NCI-H1092 treated with DMSO at 0.1 percent for 48 hours (cell line): ENCODE results near the gene GNG4.
"Not testable (repeated sequence)": the region's sequence is repeated elsewhere in the genome, so short reads cannot be mapped to it uniquely, and the experiment has no call there.

Experiments used
- DNase-seq: peaks from one replicate; lab custom pipeline; 2025; lab: John Stamatoyannopoulos, UW

The GNG4 gene

DNA sequence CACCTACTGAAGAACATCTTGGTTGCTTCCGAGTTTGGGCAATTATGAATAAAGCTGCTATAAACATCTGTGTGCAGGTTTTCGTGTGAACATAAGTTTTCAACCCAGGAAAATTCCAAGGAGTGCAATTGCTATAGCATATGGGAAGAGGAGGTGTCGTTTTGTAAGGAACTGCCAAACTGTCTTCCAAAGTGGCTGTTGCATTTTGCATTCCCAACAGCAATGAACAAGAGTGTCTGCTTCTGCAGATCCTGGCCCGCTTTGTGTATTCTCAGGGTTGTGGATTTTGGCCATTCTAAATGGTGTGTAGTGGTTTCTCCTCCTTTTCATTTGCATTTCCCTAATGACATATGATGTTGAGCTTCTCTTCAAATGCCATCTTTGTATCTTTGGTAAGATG is 23.8 kb downstream of the GNG4 start:
- no peak for DNase-seq

- DNase-seq: no peak
Measured at GRCh38 chr1:235625340-235625739, 24.2 kb downstream of the GNG4 start.

DNA sequence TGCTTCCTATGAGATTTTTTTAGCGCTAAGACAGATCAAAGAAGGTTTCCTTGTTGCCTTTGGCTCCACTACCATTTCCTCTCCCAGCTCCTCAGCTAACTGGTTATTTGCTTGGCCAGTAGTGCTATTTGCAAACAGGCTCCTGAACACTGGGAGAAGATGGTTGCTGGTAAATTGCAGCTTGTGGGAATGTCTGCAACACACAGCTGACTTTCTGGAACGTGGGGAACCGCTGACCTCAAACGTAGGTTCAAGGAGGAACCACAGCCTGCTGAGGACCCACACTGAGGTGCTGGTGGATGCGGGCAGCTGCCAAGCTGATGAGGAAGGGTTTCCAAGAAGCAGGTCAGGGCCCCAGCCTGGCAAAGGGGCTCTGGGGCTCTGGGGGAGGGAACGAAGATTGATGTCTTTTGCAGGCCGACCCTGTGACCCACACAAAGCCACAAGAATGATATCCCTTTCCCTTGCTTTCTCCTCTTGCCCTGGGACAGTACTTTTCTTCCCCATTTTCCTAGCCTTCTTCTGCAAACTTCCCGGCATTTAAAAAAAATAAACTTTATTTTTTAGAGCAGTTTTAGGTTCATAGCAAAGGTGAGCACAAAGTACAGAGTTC is 24.8 kb downstream of the GNG4 start:
- no peak for DNase-seq

- DNase-seq: no peak
Measured at GRCh38 chr1:235622936-235623779, 26.4 kb downstream of the GNG4 start.

DNA sequence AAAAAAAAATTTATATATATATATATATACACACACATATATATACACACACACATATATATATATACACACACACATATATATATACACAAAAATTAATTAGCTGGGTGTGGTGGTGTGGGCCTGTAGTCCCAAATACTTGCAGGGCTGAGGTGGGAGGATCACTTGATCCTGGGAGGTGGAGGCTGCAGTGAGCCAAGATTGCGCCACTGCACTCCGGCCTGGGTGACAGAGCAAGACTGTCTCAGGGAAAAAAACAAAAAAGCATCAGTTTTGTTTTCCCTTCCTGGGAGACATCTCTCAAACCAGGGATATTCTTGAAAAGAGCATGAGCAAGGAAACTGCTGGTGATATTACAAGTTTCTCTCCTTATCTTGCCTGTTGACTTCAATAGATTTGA is 30.4 kb downstream of the GNG4 start:
- not testable (repeated sequence) for DNase-seq

DNA sequence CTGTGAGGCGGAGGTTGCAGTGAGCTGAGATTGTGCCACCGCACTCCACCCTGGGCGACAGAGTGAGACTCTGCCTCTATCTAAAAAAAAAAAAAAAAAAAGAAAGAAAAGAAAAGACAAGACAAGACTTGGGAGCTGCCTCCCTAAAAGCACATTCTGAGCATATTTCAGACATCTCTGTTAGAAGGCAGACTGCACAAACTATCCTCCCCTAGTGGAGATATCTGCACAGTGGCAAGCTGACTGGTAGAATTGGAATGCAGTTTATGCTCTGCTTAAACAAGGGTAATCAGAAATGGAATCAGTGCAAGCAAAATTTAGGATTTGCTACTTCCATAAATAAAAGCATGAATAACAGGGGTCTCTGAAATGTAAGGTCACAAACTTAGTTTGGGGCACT is 31.8 kb downstream of the GNG4 start:
- DNase-seq: no peak

DNA sequence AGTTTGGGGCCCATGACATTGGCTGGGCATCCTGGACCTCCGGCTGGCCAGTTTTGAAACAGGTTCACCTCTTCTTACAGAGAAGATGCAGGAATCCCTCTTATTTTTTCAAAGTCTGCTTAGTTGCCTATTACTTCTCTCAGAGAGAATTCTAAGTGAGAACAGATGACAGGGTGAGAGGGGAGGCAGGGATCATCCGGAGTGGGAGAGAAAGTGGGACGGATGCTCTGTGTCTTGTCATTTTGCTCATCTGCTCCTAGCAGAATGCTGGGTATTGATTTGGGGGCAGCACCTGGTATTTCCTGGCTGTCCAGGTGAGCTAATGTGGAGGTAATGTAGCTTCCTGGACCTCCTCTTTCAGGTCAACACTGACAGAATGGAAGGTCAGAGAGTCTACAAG is 32.4 kb downstream of the GNG4 start:
- no peak for DNase-seq

DNA sequence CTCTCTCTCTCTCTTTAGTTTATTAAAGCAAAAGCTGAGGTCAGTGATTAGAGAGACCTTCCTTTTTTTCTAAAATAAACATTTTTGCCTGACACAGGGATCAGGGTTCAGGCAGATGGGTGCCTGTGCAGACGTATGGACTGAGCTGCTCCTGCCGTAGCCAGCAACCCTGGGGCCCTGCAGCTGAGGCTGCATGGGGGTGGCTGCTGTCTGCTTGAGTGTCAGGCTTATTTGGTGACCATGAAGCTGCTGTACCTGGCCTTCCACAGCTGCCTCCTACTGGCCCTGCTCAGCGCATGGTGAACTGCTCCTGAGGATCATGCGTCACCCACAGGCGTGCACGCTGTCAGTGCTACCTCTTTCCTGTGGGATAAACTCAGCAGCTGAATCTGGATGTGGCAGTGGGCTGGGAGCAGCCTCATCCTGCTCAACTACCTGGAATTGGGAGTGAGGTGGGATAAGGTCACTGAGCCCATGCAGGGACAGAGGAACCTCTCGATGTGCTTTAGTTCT is 35.1 kb downstream of the GNG4 start:
- DNase-seq: no peak

DNA sequence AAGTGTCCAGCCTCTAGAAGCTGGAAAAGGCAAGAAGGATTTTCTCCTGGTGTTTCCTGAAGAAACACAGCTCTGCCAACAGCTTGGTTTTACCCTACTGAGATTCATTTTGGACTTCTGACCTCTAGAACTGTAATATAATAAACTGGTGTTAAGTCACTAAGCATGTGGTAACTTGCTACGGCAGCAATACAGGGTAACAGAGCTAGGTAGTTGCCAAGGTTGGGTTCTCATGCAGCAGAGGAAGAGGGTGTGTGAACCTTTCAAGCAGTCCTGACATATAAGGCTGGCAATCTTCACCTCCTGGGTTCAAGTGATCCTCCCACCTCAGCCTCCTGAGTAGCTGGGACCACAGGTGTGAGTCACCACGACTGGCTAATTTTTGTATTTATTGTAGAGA is 36.0 kb downstream of the GNG4 start:
- no peak for DNase-seq

GRCh38 chr1:235612761-235613160 is 36.8 kb downstream of the GNG4 start:
- DNase-seq: no peak

DNA sequence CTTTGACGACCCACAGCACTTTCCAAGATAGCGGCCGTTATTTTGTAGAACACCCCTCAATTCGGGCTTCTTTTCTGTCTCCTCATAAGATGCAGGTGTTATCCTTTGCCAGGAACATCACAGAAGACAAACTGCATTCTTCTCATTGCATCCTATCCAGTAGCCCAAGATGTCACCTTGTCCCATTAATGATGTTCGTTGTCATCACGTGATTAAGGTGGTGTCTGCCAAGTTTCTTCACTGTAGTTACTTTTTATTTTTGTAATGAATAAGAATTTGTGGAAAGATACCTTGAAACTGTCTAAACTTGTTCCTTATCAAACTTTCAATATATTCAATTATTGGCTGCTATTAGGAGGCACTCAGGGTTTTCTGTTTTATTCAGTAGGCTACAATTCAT is 39.4 kb downstream of the GNG4 start:
- no peak for DNase-seq

DNA sequence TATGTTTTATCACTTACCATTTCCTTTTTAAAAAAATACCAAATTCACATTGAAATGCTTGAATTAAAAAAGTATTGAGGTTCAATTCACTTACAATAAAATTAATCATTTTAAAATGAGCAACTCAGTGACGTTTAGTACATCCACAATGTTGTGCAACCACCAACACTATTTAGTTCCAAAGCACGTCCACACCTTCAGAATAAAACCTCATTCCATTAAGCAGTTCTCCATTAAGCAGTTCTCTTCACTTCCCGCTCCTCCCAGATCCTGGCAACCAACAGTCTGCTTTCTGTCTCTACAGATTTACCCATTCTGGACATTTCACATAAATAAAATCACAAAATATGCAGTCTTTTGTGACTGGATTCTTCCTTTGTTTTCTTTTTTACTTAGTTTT is 41.3 kb downstream of the GNG4 start:
- no peak for DNase-seq

DNA sequence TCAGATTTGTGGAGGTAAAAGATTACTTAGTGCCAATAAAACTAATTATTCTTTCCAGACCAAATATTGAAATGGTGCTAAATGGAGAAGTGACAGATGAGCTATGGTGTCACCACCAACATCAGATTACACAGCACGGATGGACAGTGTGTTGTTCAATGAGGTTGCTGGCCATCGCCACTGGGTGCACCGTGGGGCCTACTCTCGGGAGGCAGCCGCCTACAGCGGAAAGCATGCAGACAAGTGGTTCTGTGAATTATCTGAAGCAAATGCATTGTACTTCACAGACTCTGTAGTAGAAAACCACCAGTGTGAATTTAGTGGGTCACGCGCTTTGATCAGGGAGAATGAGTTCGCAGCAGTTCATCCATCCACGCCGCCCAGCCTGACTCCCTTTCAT is 42.3 kb downstream of the GNG4 start:
- DNase-seq: no peak

DNA sequence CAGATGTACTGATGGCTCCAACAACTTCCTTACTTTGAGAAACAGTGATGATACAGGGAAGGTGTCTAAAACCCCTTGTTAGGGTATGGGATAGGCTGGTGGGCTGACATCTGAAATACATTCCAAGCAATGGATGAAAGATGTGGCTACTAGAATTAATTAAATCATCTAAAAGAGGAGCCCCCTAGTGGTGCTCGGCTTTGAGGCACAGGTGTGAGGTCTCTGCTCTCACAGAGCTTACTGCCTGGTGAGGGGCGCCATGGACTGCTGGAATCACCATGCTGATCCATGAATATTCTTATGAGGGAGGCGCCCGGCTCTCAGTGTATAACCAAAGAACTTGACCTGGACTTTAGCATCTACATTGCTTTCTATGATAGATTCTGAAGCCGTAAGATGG is 48.5 kb downstream of the GNG4 start:
- DNase-seq: no peak

GRCh38 chr1:235599536-235599935 is 50.0 kb downstream of the GNG4 start:
- no peak for DNase-seq

- no peak for DNase-seq
Measured at GRCh38 chr1:235597867-235598553, 51.6 kb downstream of the GNG4 start.

DNA sequence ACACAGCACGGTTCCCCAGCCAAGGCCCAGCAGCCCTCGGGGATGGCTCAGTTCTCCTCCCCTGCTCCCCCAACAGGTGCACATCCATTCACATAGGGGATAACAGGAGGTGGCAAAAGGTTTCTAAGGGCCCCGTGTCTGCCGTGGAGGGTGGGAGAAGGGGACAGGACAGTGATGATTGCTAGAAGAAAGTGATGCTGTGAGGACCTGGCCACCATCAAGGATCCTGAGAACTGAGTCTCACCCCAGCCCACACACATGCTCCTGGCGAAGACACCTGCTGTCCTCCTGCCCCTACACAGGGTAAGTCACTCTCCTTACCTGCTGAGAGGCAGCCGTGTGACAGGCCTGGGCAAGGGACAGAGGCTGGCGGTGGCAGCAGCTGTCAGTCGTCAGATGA is 54.5 kb downstream of the GNG4 start:
- no peak for DNase-seq

DNA sequence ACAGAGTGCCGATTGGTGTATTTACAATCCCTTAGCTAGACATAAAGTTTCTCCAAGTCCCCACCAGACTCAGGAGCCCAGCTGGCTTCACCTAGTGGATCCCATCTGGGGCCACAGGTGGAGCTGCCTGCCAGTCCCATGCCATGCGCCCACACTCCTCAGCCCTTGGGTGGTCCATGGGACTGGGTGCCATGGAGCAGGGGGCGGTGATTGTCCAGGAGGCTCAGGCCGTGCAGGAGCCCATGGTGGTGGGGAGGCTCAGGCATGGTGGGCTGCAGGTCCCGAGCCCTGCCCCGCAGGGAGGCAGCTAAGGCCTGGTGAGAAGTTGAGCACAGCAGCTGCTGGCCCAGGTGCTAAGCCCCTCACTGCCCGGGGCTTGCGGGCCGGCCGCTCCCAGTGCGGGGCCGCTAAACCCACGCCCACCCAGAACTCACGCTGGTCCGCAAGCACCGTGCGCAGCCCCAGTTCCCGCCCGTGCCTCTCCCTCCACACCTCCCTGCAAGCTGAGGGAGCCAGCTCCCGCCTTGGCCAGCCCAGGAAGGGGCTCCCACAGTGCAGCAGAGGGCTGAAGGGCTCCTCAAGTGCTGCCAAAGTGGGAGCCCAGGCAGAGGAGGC is 55.2 kb downstream of the GNG4 start:
- not testable (repeated sequence) for DNase-seq

DNA sequence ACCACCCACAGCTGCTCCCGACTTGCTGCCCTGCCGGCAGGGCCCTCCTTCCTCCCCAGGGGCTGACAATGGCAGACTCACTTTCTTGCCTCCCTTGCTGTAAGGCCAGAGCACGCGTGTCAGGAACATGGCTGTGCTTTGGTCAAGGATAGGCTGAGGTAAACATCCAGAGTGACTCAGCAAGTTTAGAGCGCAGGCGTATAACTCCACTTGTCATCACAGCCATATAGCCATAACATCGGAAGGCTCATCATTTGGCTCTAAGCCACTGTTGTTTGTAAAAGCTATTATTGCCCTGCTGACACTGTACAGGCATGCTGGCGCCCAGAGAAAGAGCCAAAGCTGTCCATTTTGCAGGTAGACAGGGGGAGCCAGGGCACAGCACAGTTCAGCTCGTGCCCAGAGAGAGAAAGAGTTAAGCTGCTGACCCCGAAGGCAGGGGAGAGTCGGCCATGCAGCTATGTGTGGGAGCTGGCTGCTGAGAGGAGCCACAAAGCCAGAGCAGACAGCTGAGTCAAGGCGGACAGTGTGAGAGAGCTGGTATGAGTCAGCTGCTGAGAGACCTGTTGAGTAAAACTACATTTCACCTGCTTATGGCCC is 60.6 kb downstream of the GNG4 start:
- no peak for DNase-seq

DNA sequence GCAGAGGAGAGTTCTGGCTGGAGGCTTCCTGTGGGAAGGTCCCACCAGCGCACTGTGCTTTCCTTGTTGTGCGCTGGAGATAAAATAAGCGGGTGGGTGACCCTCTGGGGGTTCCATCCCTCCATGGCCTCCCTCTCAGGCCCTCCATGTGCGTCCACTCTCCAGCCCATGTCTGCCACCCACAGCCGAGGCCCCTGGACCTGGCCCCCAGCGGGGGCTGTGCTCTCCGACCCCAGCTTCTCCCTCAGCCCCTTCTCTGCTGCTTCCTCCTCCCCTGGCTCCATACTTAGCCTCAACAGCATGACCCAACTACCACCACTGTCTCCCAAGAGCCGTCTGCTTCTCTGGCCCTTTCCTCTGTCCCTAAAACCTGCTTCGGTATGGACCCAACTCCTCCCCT is 61.4 kb downstream of the GNG4 start:
- no peak for DNase-seq

DNA sequence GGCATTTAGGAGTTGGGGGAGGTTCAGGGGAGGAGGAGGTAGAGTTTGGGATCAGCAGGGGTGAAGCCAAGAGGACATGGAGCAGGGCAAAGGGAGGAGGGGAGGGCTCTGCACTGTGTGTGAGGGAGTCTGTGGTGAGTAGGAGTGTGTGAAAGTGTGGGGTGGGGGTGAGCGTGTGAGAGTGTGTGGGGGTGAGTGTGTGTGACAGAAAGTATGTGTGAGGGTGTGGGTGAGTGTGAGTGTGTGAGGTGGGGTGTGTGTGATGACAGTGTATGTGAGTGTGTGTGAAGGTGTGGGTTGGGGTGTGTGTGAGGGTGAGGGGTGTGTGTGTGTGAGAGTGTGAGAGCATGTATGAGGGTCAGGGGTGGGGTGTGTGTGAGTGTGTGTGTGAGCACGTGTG is 62.6 kb downstream of the GNG4 start:
- DNase-seq: no peak

GRCh38 chr1:235586413-235586812 is 63.2 kb downstream of the GNG4 start:
- no peak for DNase-seq
